ENCODE data around the gene UBIAD1.

UBIAD1 gene

DNA sequence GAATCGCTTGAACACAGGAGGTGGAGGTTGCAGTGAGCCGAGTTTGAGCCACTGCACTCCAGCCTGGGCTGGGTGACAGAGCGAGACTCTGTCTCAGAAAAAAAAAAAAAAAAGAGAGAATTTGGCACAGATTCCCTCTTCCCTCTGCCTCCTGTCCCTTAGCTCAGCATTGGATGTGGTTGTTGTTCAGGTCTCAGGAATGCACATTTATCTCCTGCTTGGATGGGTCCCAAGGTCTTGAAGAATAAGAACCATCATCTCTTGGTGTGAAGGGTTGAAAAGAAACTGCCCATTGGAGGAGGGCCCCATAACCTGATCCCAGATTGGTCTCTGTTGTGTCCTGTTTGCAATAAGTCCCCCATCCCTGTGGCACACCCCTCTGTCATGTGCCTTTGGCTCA lies 34.9 kb downstream of the UBIAD1 start:
- POLR2A ChIA-PET: no interaction called here
- Histone ChIP-seq H3K9me3 (ENCODE audit: control extremely low read depth in 1 of 5, control insufficient read depth in 4 of 5, insufficient read depth in 2 of 5, low read depth in 1 of 5, low read length in 4 of 5) (no peaks in the 10 kb centered on the region), H3K36me3 (ENCODE audit: control insufficient read depth in 4 of 4, insufficient read depth in 4 of 4, low read length in 3 of 4) (no peaks in the 10 kb centered on the region), H3K27ac (ENCODE audit: insufficient read depth in 1 of 2, low read depth in 1 of 2, low read length in 2 of 2, poor library complexity in 1 of 2, severe bottlenecking in 2 of 2) (no peak overlapping the region), H3K4me3 (ENCODE audit: control insufficient read depth in 1 of 7, extremely low read depth in 1 of 7, insufficient read depth in 4 of 7, low read depth in 2 of 7, low read length in 6 of 7) (no peak overlapping the region), H3K27me3 (replicated peaks in 2 of 5; ENCODE audit: control insufficient read depth in 4 of 5, insufficient read depth in 5 of 5, low read length in 4 of 5) (peaks cover 0 to 2% (median 0%) of the 10 kb centered on the region in 5 experiments), H3K4me1 (ENCODE audit: control extremely low read depth in 1 of 4, control insufficient read depth in 4 of 4, insufficient read depth in 4 of 4, low read length in 3 of 4) (no peaks in the 10 kb centered on the region)
- 100% methylated on average over 3 of the region's 3 CpGs for WGBS (ENCODE audit: insufficient coverage)
- DNase-seq: no peak
- CTCF ChIA-PET: interaction anchor here (1.2 kb wide), 1 partner anchor 13 kb away, joined by 5 read pairs; no protein-coding TSS in a partner anchor

DNA sequence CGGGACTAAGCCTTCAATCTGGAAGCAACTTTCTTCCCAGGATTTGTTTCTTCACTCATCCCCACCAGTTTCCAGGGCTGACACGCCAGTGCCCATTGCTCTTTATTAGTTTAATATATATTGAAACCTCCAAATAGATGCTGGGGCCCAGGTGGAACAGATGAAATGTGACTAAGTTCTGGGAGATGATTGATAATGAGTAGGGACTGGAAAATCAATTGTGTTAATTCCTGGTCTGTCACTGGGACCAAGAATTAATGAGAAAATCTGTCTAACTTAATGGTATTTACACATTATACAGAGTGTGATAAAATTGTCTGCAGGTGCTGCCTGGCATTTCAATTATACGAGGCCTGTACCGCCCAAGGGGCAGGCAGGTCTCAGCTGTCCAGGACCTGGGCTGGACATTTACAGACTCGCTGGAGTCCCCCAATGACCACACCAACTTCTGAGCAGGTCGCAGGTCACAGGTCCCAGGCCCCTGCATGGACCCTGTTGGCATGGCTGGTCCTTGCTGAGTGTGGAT lies 35.8 kb downstream of the UBIAD1 start:
- Histone ChIP-seq H3K9me3 (ENCODE audit: control extremely low read depth in 1 of 5, control insufficient read depth in 4 of 5, insufficient read depth in 2 of 5, low read depth in 1 of 5, low read length in 4 of 5) (no peaks in the 10 kb centered on the region), H3K36me3 (ENCODE audit: control insufficient read depth in 4 of 4, insufficient read depth in 4 of 4, low read length in 3 of 4) (no peaks in the 10 kb centered on the region), H3K4me1 (ENCODE audit: control extremely low read depth in 1 of 4, control insufficient read depth in 4 of 4, insufficient read depth in 4 of 4, low read length in 3 of 4) (no peaks in the 10 kb centered on the region), H3K4me3 (ENCODE audit: control insufficient read depth in 1 of 7, extremely low read depth in 1 of 7, insufficient read depth in 4 of 7, low read depth in 2 of 7, low read length in 6 of 7) (no peak overlapping the region), H3K27ac (ENCODE audit: insufficient read depth in 1 of 2, low read depth in 1 of 2, low read length in 2 of 2, poor library complexity in 1 of 2, severe bottlenecking in 2 of 2) (no peak overlapping the region), H3K27me3 (replicated peaks in 2 of 5; ENCODE audit: control insufficient read depth in 4 of 5, insufficient read depth in 5 of 5, low read length in 4 of 5) (peaks cover 0 to 2% (median 0%) of the 10 kb centered on the region in 5 experiments)
- ChIA-PET POLR2A (no interaction called here), CTCF (no interaction called here)
- no peak for DNase-seq
- WGBS (ENCODE audit: insufficient coverage): 100% methylated on average over 3 of the region's 6 CpGs

DNA sequence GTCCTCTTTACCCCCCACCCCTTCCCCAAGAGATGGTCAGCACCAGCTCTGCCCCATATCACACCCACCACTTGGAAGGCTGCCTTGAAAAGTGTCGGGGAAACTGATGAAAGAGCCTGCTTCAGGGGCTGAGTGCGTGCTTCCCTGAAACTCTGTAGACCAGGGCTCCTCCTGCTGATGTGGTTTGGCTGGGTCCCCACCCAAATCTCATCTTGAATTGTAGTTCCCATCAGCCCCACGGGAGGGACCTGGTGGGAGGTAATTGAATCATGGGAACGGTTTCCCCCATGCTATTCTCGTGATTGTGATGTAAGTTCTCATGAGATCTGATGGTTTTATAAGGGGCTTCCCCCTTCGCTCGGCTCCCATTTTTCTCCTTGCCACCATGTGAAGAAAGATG lies 36.4 kb downstream of the UBIAD1 start:
- no peak overlapping the region for H3K27ac ChIP-seq (ENCODE audit: insufficient read depth in 1 of 2, low read depth in 1 of 2, low read length in 2 of 2, poor library complexity in 1 of 2, severe bottlenecking in 2 of 2)
- 100% methylated on average over 6 of the region's 7 CpGs for WGBS (ENCODE audit: insufficient coverage)
- H3K27me3 ChIP-seq (replicated peaks in 2 of 5; ENCODE audit: control insufficient read depth in 4 of 5, insufficient read depth in 5 of 5, low read length in 4 of 5): peaks cover 0 to 2% (median 0%) of the 10 kb centered on the region in 5 experiments
- ChIA-PET CTCF (no interaction called here), POLR2A (no interaction called here)
- no peak for DNase-seq
- no peak overlapping the region for H3K4me3 ChIP-seq (ENCODE audit: control insufficient read depth in 1 of 7, extremely low read depth in 1 of 7, insufficient read depth in 4 of 7, low read depth in 2 of 7, low read length in 6 of 7)
- no peaks in the 10 kb centered on the region for H3K9me3 ChIP-seq (ENCODE audit: control extremely low read depth in 1 of 5, control insufficient read depth in 4 of 5, insufficient read depth in 2 of 5, low read depth in 1 of 5, low read length in 4 of 5)
- H3K4me1 ChIP-seq (ENCODE audit: control extremely low read depth in 1 of 4, control insufficient read depth in 4 of 4, insufficient read depth in 4 of 4, low read length in 3 of 4): no peaks in the 10 kb centered on the region
- H3K36me3 ChIP-seq (ENCODE audit: control insufficient read depth in 4 of 4, insufficient read depth in 4 of 4, low read length in 3 of 4): no peaks in the 10 kb centered on the region

DNA sequence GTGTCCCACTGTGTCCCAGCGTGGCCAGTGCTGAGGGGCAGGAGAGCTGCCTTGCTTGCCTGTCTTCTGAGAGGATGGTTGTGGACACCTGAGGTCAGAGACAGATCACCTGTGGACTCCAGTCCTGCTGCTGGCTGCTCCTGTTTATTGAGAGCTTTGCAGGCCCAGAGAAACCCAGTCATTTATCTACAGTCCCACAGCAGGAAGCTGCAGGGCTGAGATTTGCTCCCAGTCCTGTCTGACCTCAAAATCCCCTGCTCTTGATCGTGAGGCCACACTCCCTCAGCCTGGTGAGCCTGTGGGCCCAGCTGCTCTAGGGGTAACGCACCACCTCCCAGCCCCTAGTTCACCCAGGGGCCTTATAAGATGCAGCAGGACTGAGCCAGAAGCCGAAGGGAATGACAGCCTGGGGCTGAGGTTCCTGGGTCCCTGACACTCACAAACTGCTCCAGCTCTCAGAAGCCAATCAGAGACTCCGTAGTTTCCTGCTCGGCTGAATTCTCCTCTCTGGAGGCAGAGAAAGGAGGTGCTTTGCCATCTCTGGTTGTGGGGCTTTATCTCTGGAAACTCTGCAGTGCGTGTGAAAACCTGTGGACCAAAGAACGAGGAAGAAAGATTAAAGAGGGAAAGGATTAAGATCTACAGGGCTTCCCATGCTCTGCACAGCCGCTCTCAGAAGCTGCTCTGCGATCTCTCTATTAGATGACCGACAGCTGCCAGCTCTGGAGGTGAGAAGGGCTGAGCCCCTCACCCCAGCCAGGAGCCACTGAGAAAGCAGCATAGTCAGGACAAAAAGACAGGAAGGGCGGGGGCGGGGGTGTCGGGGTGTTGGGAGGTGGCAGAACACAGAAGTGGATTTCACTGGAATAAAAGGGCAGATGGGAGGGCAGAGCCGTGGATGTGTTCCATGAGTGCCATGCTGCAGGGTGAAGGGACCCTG lies 39.1 kb downstream of the UBIAD1 start:
- CTCF ChIA-PET: interaction anchor here (0.6 to 1.3 kb wide), 6 partner anchors 13 to 357 kb away, joined by 3 to 4 read pairs (median 3); no protein-coding TSS in a partner anchor
- peak in 2 of 3 donors; percentile 22 to 34 for DNase-seq
- Histone ChIP-seq H3K27ac (ENCODE audit: insufficient read depth in 1 of 2, low read depth in 1 of 2, low read length in 2 of 2, poor library complexity in 1 of 2, severe bottlenecking in 2 of 2) (no peak overlapping the region), H3K4me3 (ENCODE audit: control insufficient read depth in 1 of 7, extremely low read depth in 1 of 7, insufficient read depth in 4 of 7, low read depth in 2 of 7, low read length in 6 of 7) (no peak overlapping the region), H3K27me3 (replicated peaks in 2 of 5; ENCODE audit: control insufficient read depth in 4 of 5, insufficient read depth in 5 of 5, low read length in 4 of 5) (peaks cover 0 to 2% (median 0%) of the 10 kb centered on the region in 5 experiments), H3K4me1 (ENCODE audit: control extremely low read depth in 1 of 4, control insufficient read depth in 4 of 4, insufficient read depth in 4 of 4, low read length in 3 of 4) (no peaks in the 10 kb centered on the region), H3K9me3 (ENCODE audit: control extremely low read depth in 1 of 5, control insufficient read depth in 4 of 5, insufficient read depth in 2 of 5, low read depth in 1 of 5, low read length in 4 of 5) (no peaks in the 10 kb centered on the region), H3K36me3 (ENCODE audit: control insufficient read depth in 4 of 4, insufficient read depth in 4 of 4, low read length in 3 of 4) (no peaks in the 10 kb centered on the region)
- 72% methylated on average over 15 of the region's 15 CpGs for WGBS (ENCODE audit: insufficient coverage)
- POLR2A ChIA-PET: no interaction called here

DNA sequence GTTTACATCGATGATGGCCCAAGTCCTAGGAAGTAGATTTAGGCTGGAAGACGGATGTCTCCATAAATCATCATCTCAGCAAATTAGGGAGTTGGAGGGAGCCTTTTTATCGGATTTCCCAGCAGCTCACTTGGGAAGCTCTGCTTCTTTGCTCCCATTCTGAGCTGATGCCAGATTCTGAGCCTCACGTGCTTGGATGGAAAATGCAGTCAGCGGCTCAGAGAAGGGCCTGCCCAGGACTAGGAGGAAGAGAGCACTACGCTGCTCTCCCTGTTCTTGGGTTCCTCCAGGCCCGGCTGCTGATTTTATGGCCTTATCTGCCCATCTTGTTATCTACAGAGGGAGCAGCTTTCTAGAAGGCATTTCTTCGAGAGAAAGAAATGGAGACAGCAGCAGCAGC lies 42.0 kb downstream of the UBIAD1 start:
- H3K4me1 ChIP-seq (ENCODE audit: control extremely low read depth in 1 of 4, control insufficient read depth in 4 of 4, insufficient read depth in 4 of 4, low read length in 3 of 4): no peaks in the 10 kb centered on the region
- ChIA-PET POLR2A (no interaction called here), CTCF (interaction anchor here (1.1 kb wide), 1 partner anchor 49 kb away, joined by 3 read pairs; no protein-coding TSS in a partner anchor)
- no peak overlapping the region for H3K27ac ChIP-seq (ENCODE audit: insufficient read depth in 1 of 2, low read depth in 1 of 2, low read length in 2 of 2, poor library complexity in 1 of 2, severe bottlenecking in 2 of 2)
- no peak for DNase-seq
- H3K27me3 ChIP-seq (replicated peaks in 2 of 5; ENCODE audit: control insufficient read depth in 4 of 5, insufficient read depth in 5 of 5, low read length in 4 of 5): peaks cover 0 to 3% (median 1%) of the 10 kb centered on the region in 5 experiments
- no peak overlapping the region for H3K4me3 ChIP-seq (ENCODE audit: control insufficient read depth in 1 of 7, extremely low read depth in 1 of 7, insufficient read depth in 4 of 7, low read depth in 2 of 7, low read length in 6 of 7)
- WGBS (ENCODE audit: insufficient coverage): 83% methylated on average over 8 of the region's 8 CpGs
- no peaks in the 10 kb centered on the region for H3K9me3 ChIP-seq (ENCODE audit: control extremely low read depth in 1 of 5, control insufficient read depth in 4 of 5, insufficient read depth in 2 of 5, low read depth in 1 of 5, low read length in 4 of 5)
- H3K36me3 ChIP-seq (ENCODE audit: control insufficient read depth in 4 of 4, insufficient read depth in 4 of 4, low read length in 3 of 4): no peaks in the 10 kb centered on the region

DNA sequence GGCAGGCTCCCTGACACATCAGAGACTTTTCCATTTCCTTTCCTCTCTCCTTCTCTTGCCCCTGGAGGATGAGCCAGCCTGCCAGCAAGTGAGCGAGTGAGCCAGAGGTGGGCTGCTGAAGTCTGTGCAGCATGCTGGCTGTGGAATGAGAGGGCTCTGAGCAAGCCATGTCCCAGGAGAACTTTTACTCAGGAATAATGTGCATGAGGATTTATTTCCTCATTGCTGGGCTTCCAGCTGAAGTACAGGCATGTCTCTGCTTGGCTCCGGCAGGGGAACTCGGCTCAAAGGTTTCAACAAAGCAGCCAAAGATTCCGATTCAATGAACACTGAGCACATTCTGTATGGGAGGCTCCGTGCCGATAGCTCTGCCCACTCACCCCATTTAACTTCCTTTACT lies 43.7 kb downstream of the UBIAD1 start:
- no peak overlapping the region for H3K27ac ChIP-seq (ENCODE audit: insufficient read depth in 1 of 2, low read depth in 1 of 2, low read length in 2 of 2, poor library complexity in 1 of 2, severe bottlenecking in 2 of 2)
- H3K27me3 ChIP-seq (replicated peaks in 2 of 5; ENCODE audit: control insufficient read depth in 4 of 5, insufficient read depth in 5 of 5, low read length in 4 of 5): peaks cover 0 to 3% (median 0%) of the 10 kb centered on the region in 5 experiments
- no peak overlapping the region for H3K4me3 ChIP-seq (ENCODE audit: control insufficient read depth in 1 of 7, extremely low read depth in 1 of 7, insufficient read depth in 4 of 7, low read depth in 2 of 7, low read length in 6 of 7)
- H3K4me1 ChIP-seq (ENCODE audit: control extremely low read depth in 1 of 4, control insufficient read depth in 4 of 4, insufficient read depth in 4 of 4, low read length in 3 of 4): no peaks in the 10 kb centered on the region
- DNase-seq: no peak
- CTCF ChIA-PET: interaction anchor here (0.5 to 1.0 kb wide), 2 partner anchors 11 to 80 kb away, joined by 3 read pairs; no protein-coding TSS in a partner anchor
- POLR2A ChIA-PET: no interaction called here
- H3K9me3 ChIP-seq (ENCODE audit: control extremely low read depth in 1 of 5, control insufficient read depth in 4 of 5, insufficient read depth in 2 of 5, low read depth in 1 of 5, low read length in 4 of 5): no peaks in the 10 kb centered on the region
- 78% methylated on average over 6 of the region's 6 CpGs for WGBS (ENCODE audit: insufficient coverage)
- no peaks in the 10 kb centered on the region for H3K36me3 ChIP-seq (ENCODE audit: control insufficient read depth in 4 of 4, insufficient read depth in 4 of 4, low read length in 3 of 4)

DNA sequence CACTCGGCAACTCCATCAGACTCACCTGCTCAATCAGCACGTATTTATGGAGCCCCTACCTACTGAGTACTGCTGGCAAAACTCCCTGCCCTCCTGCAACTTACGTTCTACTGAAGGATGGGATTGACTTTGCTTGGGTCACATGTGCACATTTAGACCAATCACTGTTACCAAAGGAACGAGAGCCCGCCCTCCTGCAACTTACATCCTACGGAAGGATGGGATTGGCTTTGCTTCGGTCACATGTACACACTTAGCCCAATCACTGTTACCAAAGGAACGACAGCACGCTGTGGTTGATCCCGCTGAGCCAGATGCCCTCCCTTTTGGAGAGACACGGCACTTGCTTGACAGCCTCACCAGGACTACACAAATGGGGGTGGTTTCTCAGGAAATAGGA lies 46.0 kb downstream of the UBIAD1 start:
- ChIA-PET CTCF (interaction anchor here (0.6 to 1.2 kb wide), 3 partner anchors 33 to 277 kb away, joined by 3 to 4 read pairs (median 3); no protein-coding TSS in a partner anchor), POLR2A (interaction anchor here (0.6 kb wide), 1 partner anchor 329 kb away, joined by 3 read pairs; no protein-coding TSS in a partner anchor)
- no peaks in the 10 kb centered on the region for H3K9me3 ChIP-seq (ENCODE audit: control extremely low read depth in 1 of 5, control insufficient read depth in 4 of 5, insufficient read depth in 2 of 5, low read depth in 1 of 5, low read length in 4 of 5)
- DNase-seq: peak in 2 of 3 donors; percentile 12 to 15
- H3K4me3 ChIP-seq (ENCODE audit: control insufficient read depth in 1 of 7, extremely low read depth in 1 of 7, insufficient read depth in 4 of 7, low read depth in 2 of 7, low read length in 6 of 7): no peak overlapping the region
- H3K27ac ChIP-seq (ENCODE audit: insufficient read depth in 1 of 2, low read depth in 1 of 2, low read length in 2 of 2, poor library complexity in 1 of 2, severe bottlenecking in 2 of 2): no peak overlapping the region
- H3K36me3 ChIP-seq (ENCODE audit: control insufficient read depth in 4 of 4, insufficient read depth in 4 of 4, low read length in 3 of 4): no peaks in the 10 kb centered on the region
- WGBS (ENCODE audit: insufficient coverage): 98% methylated on average over 6 of the region's 11 CpGs
- peaks cover 0 to 3% (median 0%) of the 10 kb centered on the region in 5 experiments for H3K27me3 ChIP-seq (replicated peaks in 2 of 5; ENCODE audit: control insufficient read depth in 4 of 5, insufficient read depth in 5 of 5, low read length in 4 of 5)
- H3K4me1 ChIP-seq (ENCODE audit: control extremely low read depth in 1 of 4, control insufficient read depth in 4 of 4, insufficient read depth in 4 of 4, low read length in 3 of 4): no peaks in the 10 kb centered on the region
